ENCODE measurements around the gene CLMP. TPM values are rescaled to one million over a fixed set of nuclear protein-coding genes. Genes with fewer than 3 reads are reported as not detected.

Gene CLMP
- total RNA-seq, 2 donors from 2014 or later, result 3.3 to 13.2 TPM

- no peaks in the 10 kb centered on the region for H3K4me1 ChIP-seq
- no peaks in the 10 kb centered on the region for H3K36me3 ChIP-seq
- no peaks in the 10 kb centered on the region for H3K9me3 ChIP-seq
- H3K27me3 ChIP-seq, result no peaks in the 10 kb centered on the region
- intact Hi-C loops (cut with DNase I), result no loop called here
- H3K4me3 ChIP-seq, result no peak overlapping the region
- no peak overlapping the region for H3K9ac ChIP-seq (ENCODE audit: low read depth in 2 of 2, low read length in 2 of 2)
- DNase-seq, result no peak
- H3K27ac ChIP-seq, result no peak overlapping the region
- no peak for TF ChIP-seq CTCF (IDR thresholded peaks at IDR 0.05)
Observed at GRCh38 chr11:123187665-123188507, 7.2 kb downstream of the CLMP start.

GRCh38 chr11:123187248-123187647 lies 7.8 kb downstream of the CLMP start:
- no peak overlapping the region for H3K27ac ChIP-seq
- no peaks in the 10 kb centered on the region for H3K36me3 ChIP-seq
- no peak for TF ChIP-seq CTCF (IDR thresholded peaks at IDR 0.05)
- no peak overlapping the region for H3K9ac ChIP-seq (ENCODE audit: low read depth in 2 of 2, low read length in 2 of 2)
- no peak for DNase-seq
- H3K4me1 ChIP-seq, result no peaks in the 10 kb centered on the region
- intact Hi-C loops (cut with DNase I), result no loop called here
- no peaks in the 10 kb centered on the region for H3K9me3 ChIP-seq
- H3K27me3 ChIP-seq, result no peaks in the 10 kb centered on the region
- H3K4me3 ChIP-seq, result no peak overlapping the region

GRCh38 chr11:123186286-123186685 lies 8.8 kb downstream of the CLMP start:
- no peak overlapping the region for H3K27ac ChIP-seq
- H3K9me3 ChIP-seq, result no peaks in the 10 kb centered on the region
- intact Hi-C loops (cut with DNase I), result no loop called here
- no peaks in the 10 kb centered on the region for H3K36me3 ChIP-seq
- no peak for TF ChIP-seq CTCF (IDR thresholded peaks at IDR 0.05)
- H3K4me1 ChIP-seq, result no peaks in the 10 kb centered on the region
- no peaks in the 10 kb centered on the region for H3K27me3 ChIP-seq
- no peak for DNase-seq
- H3K9ac ChIP-seq (ENCODE audit: low read depth in 2 of 2, low read length in 2 of 2), result no peak overlapping the region
- H3K4me3 ChIP-seq, result no peak overlapping the region

- no peaks in the 10 kb centered on the region for H3K36me3 ChIP-seq
- DNase-seq, result no peak
- no peaks in the 10 kb centered on the region for H3K27me3 ChIP-seq
- H3K9ac ChIP-seq (ENCODE audit: low read depth in 2 of 2, low read length in 2 of 2), result no peak overlapping the region
- H3K27ac ChIP-seq, result no peak overlapping the region
- intact Hi-C loops (cut with DNase I), result no loop called here
- no peak for TF ChIP-seq CTCF (IDR thresholded peaks at IDR 0.05)
- no peak overlapping the region for H3K4me3 ChIP-seq
- H3K4me1 ChIP-seq, result no peaks in the 10 kb centered on the region
- H3K9me3 ChIP-seq, result no peaks in the 10 kb centered on the region
Observed at GRCh38 chr11:123185326-123185725, 9.7 kb downstream of the CLMP start.

GRCh38 chr11:123184531-123184930 lies 10.5 kb downstream of the CLMP start:
- H3K27me3 ChIP-seq, result no peaks in the 10 kb centered on the region
- H3K9me3 ChIP-seq, result no peaks in the 10 kb centered on the region
- no peaks in the 10 kb centered on the region for H3K4me1 ChIP-seq
- TF ChIP-seq CTCF (IDR thresholded peaks at IDR 0.05), result no peak
- no peak overlapping the region for H3K9ac ChIP-seq (ENCODE audit: low read depth in 2 of 2, low read length in 2 of 2)
- H3K27ac ChIP-seq, result no peak overlapping the region
- no peak overlapping the region for H3K4me3 ChIP-seq
- intact Hi-C loops (cut with DNase I), result no loop called here
- no peak for DNase-seq
- no peaks in the 10 kb centered on the region for H3K36me3 ChIP-seq

All from colonic mucosa (tissue), 4 donors.